ENCODE measurements around the gene RGS7.

DNA sequence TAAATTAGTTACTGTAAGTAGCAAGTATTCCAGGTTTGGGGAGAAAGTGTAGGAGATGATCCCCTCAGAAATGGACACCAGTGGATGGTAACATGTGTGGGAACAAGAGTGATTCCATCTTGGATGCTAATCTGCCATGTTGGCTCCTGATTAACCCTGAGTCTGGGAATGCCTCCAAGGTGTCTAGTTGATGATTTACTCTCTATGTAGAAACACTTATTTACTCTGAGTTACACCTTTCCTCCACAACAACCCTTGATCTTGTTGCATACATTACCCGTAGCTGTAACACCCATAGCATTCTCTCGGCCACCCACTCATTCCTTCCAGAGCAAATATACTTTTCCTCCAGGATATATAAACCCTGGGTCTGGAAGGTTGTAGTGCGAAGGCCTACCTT, 429.2 kb downstream of the RGS7 start:
- no peak for TF ChIP-seq EZH2 (IDR thresholded peaks at IDR 0.05; ENCODE audit: insufficient read depth, poor library complexity, severe bottlenecking)
- TF ChIP-seq EZH2phosphoT487 (IDR thresholded peaks at IDR 0.05; ENCODE audit: insufficient read depth, low read depth) = no peak

Measured in GM23248 (cell line).